Measurements from ENCODE around the gene AMZ1.

- TF ChIP-seq E2F1 (CRISPR knock-in tag; IDR thresholded peaks at IDR 0.05) (no peak), ZBTB43 (CRISPR knock-in tag; IDR thresholded peaks at IDR 0.05) (no peak), USF1 (CRISPR knock-in tag; IDR thresholded peaks at IDR 0.05) (no peak), ARID4B (CRISPR knock-in tag; IDR thresholded peaks at IDR 0.05; ENCODE audit: borderline replicate concordance) (no peak), CTCF (IDR thresholded peaks at IDR 0.05) (no peak), SP1 (CRISPR knock-in tag; conservative IDR thresholded peaks at IDR 0.05) (no peak), CBFB (CRISPR knock-in tag; IDR thresholded peaks at IDR 0.05; ENCODE audit: low read depth) (no peak), TEAD4 (CRISPR knock-in tag; IDR thresholded peaks at IDR 0.05) (no peak), ZNF232 (CRISPR knock-in tag; IDR thresholded peaks at IDR 0.05) (no peak), IRF2 (CRISPR knock-in tag; IDR thresholded peaks at IDR 0.05; ENCODE audit: borderline replicate concordance, low read depth) (no peak), PREB (CRISPR knock-in tag; IDR thresholded peaks at IDR 0.05; ENCODE audit: borderline replicate concordance) (no peak)
Observed at GRCh38 chr7:2639695-2640481, 48.1 kb upstream of the AMZ1 start.
